Upper lobe of right lung (tissue), 1 donor: ENCODE results near the gene ETV1. TPM values are rescaled to one million over a fixed set of nuclear protein-coding genes. Genes with fewer than 3 reads are reported as not detected.
A peak's percentile ranks its signal among the peaks of the same experiment; 100 is the strongest.

Experiments used
- ATAC-seq: fragments of 200-7000 bp; cut with Tn5 transposase; one replicate; pipeline ENCODE4 v1.9.1; 2020; ENCODE audit warnings: mild to moderate bottlenecking, moderate library complexity
- DNase-seq: peaks from one replicate; pipeline ENCODE4 v3.0.0-alpha.2; 2020
- H3K27ac ChIP-seq: fragments of 200-600 bp; one replicate; pipeline ENCODE4 v1.8.0; 2022
- H3K27me3 ChIP-seq: fragments of 200-600 bp; one replicate; pipeline ENCODE4 v1.8.0; 2022; ENCODE audit warnings: mild to moderate bottlenecking
- H3K36me3 ChIP-seq: fragments of 200-600 bp; one replicate; pipeline ENCODE4 v1.8.0; 2022
- H3K4me1 ChIP-seq: fragments of 200-600 bp; one replicate; pipeline ENCODE4 v1.8.0; 2022
- H3K4me3 ChIP-seq: fragments of 200-600 bp; one replicate; pipeline ENCODE4 v1.8.0; 2022; ENCODE audit warnings: mild to moderate bottlenecking
- H3K9me3 ChIP-seq: fragments of 200-600 bp; one replicate; pipeline ENCODE4 v1.8.0; 2022
- CTCF ChIP-seq: fragments of 200-600 bp; IDR thresholded peaks from one replicate; pipeline ENCODE4 v1.8.0; 2022; ENCODE audit warnings: antibody characterized with exemption
- intact Hi-C: fragments of 100-400 bp; cut with DNase I; formaldehyde crosslinking; loops from one replicate; pipeline ENCODE4 v1.11.0; 2022
- long read RNA-seq: library from polyadenylated mRNA; unstranded; transcript quantifications from one replicate; pipeline ENCODE4 v2.0.0, GENCODE V29; 2021
- total RNA-seq: library from RNA; stranded (reverse); fragmentation: NEBNext Ultra II Directional; extraction: Animal tissue kit (Norgen Biotek cat#: 25700); gene quantifications from one replicate; pipeline ENCODE4 v1.2.1, GENCODE V29; 2021
- donor health status: DM: no; HTN: yes; CAD: no; lungs with severe emphysema.

Gene ETV1
- total RNA-seq, result 110 TPM
- long read RNA-seq, full-length matches to known transcripts, result 38 of 65 reads
- long read RNA-seq, partial matches to known transcripts, result 24 of 65 reads
- long read RNA-seq, other reads (novel, unspliced or antisense), result 3 of 65 reads

DNA sequence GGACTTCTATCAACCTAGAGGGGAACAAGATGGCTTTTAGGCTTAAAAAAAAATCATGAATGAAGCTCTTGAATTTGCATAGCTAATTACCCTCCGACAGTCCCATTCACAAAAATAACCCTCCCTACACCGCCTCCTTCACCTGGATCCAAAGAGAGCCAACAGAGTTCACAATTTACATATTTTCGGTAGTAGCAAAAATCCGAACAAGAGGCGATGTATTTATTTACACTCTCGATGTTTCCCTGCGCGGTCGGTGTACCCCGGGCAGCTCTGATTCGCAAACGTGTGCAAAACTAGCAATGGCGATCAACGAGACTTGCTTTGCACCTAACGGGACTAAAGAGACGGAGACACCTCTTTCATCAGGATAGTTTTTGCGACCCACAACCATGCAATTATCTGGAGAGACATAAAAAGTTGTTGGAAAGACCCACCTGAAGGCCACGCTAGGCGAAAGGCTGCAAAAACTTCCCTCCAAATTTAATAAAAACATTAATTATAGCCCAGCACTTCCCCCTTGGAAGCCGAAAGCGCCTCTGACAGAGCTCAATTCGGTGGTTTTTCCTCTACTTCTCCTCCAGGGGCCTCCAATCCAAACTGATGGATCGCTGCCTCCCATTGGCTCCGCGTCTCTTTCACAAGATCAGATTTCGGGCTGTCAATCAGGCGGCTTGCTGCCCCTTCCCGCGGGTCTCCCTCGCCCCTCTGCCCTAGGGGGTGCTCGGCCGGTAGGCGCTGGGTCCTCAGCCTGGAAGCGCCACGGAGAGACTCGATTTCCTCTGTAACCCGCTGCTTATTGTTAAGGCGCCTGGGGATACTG is at the start of gene ETV1:
Gene ETV1, minus strand, starts transcription at position 541 of the 823 bp plus-strand sequence. CDS start 614 bp downstream, outside the sequence.
- intact Hi-C loops, result no loop called here
- Histone ChIP-seq H3K4me3 (peak within 1 kb of the TSS; percentile 62), H3K36me3 (no peaks in the 10 kb centered on the region), H3K9me3 (no peaks in the 10 kb centered on the region), H3K4me1 (no peaks in the 10 kb centered on the region), H3K27ac (peak within 1 kb of the TSS; percentile 87), H3K27me3 (no peaks in the 10 kb centered on the region)
- peak; percentile 38 for TF ChIP-seq CTCF
- DNase-seq (peak; percentile 78), ATAC-seq (peak; percentile 54)

DNA sequence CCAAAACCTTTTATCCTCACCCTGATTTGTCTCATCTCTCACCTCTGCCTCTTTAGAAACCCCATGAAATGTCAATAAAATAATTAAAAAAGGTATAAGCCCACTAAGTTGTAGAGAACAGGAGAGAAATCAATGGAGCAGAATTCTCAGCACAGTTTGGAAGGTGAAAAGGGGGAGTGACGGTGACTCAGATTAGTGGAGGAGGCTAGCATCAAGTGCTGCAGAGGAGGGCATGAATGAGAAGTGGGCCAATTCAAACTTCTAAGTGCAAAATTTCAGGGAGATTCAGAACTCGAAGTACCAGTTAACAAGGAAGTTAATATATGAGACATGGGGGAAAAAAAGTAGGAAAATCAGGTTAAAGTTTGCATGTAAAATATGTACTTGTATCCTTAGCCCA is 34.9 kb upstream of the ETV1 start:
- intact Hi-C loops, result no loop called here
- no peak for DNase-seq
- Histone ChIP-seq H3K9me3 (no peaks in the 10 kb centered on the region), H3K4me1 (no peaks in the 10 kb centered on the region), H3K4me3 (no peak overlapping the region), H3K27me3 (no peaks in the 10 kb centered on the region), H3K36me3 (no peaks in the 10 kb centered on the region), H3K27ac (no peak overlapping the region)
- ATAC-seq, result peak; percentile 31
- TF ChIP-seq CTCF, result no peak

GRCh38 chr7:14023838-14024237 is 34.4 kb upstream of the ETV1 start:
- no peak for TF ChIP-seq CTCF
- no peak overlapping the region for H3K27ac ChIP-seq
- ATAC-seq, result no peak
- DNase-seq, result no peak
- no peaks in the 10 kb centered on the region for H3K9me3 ChIP-seq
- no peak overlapping the region for H3K4me3 ChIP-seq
- no peaks in the 10 kb centered on the region for H3K4me1 ChIP-seq
- intact Hi-C loops, result no loop called here
- no peaks in the 10 kb centered on the region for H3K36me3 ChIP-seq
- H3K27me3 ChIP-seq, result no peaks in the 10 kb centered on the region

- DNase-seq (no peak), ATAC-seq (no peak)
- Histone ChIP-seq H3K9me3 (no peaks in the 10 kb centered on the region), H3K4me1 (no peaks in the 10 kb centered on the region), H3K4me3 (no peak overlapping the region), H3K27me3 (no peaks in the 10 kb centered on the region), H3K27ac (no peak overlapping the region), H3K36me3 (no peaks in the 10 kb centered on the region)
- intact Hi-C loops, result no loop called here
- no peak for TF ChIP-seq CTCF
Measured at GRCh38 chr7:14023342-14023741, 33.9 kb upstream of the ETV1 start.

GRCh38 chr7:14021069-14021468 is 31.6 kb upstream of the ETV1 start:
- Histone ChIP-seq H3K27ac (no peak overlapping the region), H3K4me1 (no peaks in the 10 kb centered on the region), H3K9me3 (no peaks in the 10 kb centered on the region), H3K27me3 (no peaks in the 10 kb centered on the region), H3K36me3 (no peaks in the 10 kb centered on the region), H3K4me3 (no peak overlapping the region)
- no peak for ATAC-seq
- TF ChIP-seq CTCF, result no peak
- intact Hi-C loops, result no loop called here
- no peak for DNase-seq
